A549 (cell line): ENCODE data around the gene CACNA2D2. TPM values are rescaled to one million over a fixed set of nuclear protein-coding genes. Genes with fewer than 3 reads are reported as not detected.

Experiments
- ATAC-seq, 2 experiments: fragments of 200-7000 bp in 1 of 2; fragments of >200 bp in 1 of 2; cut with Nextera tagmentation in 1 of 2; cut with Tn5 transposase in 1 of 2; 3 replicates each; pipeline versions ENCODE4 v1.8.0 to v1.9.1; 2018 to 2020; ENCODE audit warnings: mild to moderate bottlenecking in 1 of 2, moderate library complexity in 1 of 2
- CTCF ChIA-PET: fragments of 300-600 bp; sonication (Branson Sonifier 250); formaldehyde crosslinking; extraction: SDS; loops from one replicate; lab custom pipeline; 2021; ENCODE audit warnings: antibody characterized with exemption, inconsistent platforms; lab: Yijun Ruan, JAX
- POLR2A ChIA-PET: fragments of 350-600 bp; formaldehyde crosslinking; extraction: SDS; loops from one replicate; lab custom pipeline; 2021; ENCODE audit warnings: antibody characterized with exemption, inconsistent platforms; lab: Yijun Ruan, JAX
- DNase-seq, 2 experiments: peaks; one replicate each; pipeline versions ENCODE4 v3.0.0 to v3.0.0-alpha.2; 2011 to 2016; ENCODE audit warnings: low read depth in 1 of 2, low spot score in 1 of 2
- FAIRE-seq: peaks from 2 replicates; lab custom pipeline; 2011; peaks lifted over from hg19 to GRCh38; lab: Jason Lieb, UNC
- H3K27ac ChIP-seq, 2 experiments: fragments of >200 bp; sonication (Bioruptor Twin); formaldehyde crosslinking; 3 replicates each; pipeline ENCODE4 v1.5.1; 2016 to 2017
- H3K4me1 ChIP-seq: fragments of >200 bp; sonication (Bioruptor Twin); formaldehyde crosslinking; 3 replicates; pipeline ENCODE4 v1.6.1; 2016
- H3K4me2 ChIP-seq: fragments of >200 bp; sonication (Bioruptor Twin); formaldehyde crosslinking; 3 replicates; pipeline ENCODE4 v1.6.1; 2016
- H3K4me3 ChIP-seq: fragments of >200 bp; sonication (Bioruptor Twin); formaldehyde crosslinking; 3 replicates; pipeline ENCODE4 v1.5.1; 2016
- H3K9me3 ChIP-seq: fragments of >200 bp; sonication (Bioruptor Twin); formaldehyde crosslinking; 3 replicates; pipeline ENCODE4 v1.6.1; 2016
- ATOH8 ChIP-seq: fragments of 250-450 bp; sonication (Bioruptor Pico); IDR thresholded peaks from 2 replicates; pipeline ENCODE4 v1.5.0; 2020; ENCODE audit warnings: low read depth, mild to moderate bottlenecking, moderate library complexity
- BHLHE40 ChIP-seq: IDR thresholded peaks from 2 replicates; pipeline ENCODE4 v1.6.1; 2012; ENCODE audit warnings: low read depth, low read length, inconsistent platforms
- CBX2 ChIP-seq: fragments of 200-600 bp; sonication (generic); IDR thresholded peaks from 2 replicates; pipeline ENCODE4 v1.6.1; 2016; ENCODE audit warnings: low read depth, mild to moderate bottlenecking, borderline replicate concordance
- E2F6 ChIP-seq: IDR thresholded peaks from 2 replicates; pipeline ENCODE4 v1.6.1; 2012; ENCODE audit warnings: low read depth, borderline replicate concordance
- EHF ChIP-seq: fragments of 250-450 bp; sonication (Bioruptor Pico); IDR thresholded peaks from 2 replicates; pipeline ENCODE4 v1.5.0; 2020; ENCODE audit warnings: mild to moderate bottlenecking
- EP300 ChIP-seq, 2 experiments: fragments of >200 bp; sonication (Bioruptor Twin); formaldehyde crosslinking; IDR thresholded peaks; 2 replicates in 1 of 2; 3 replicates in 1 of 2; pipeline ENCODE4 v1.6.1; 2016 to 2017
- ESRRA ChIP-seq: fragments of 150-350 bp; IDR thresholded peaks from 2 replicates; pipeline ENCODE4 v1.6.1; 2014; ENCODE audit warnings: mild to moderate bottlenecking, low read length, borderline replicate concordance
- FOSB ChIP-seq: fragments of 250-450 bp; sonication (Bioruptor Pico); IDR thresholded peaks from 2 replicates; pipeline ENCODE4 v1.5.0; 2020; ENCODE audit warnings: mild to moderate bottlenecking, moderate library complexity
- FOSL2 ChIP-seq, 2 experiments: fragments of 450-650 bp in 1 of 2; fragments of >200 bp in 1 of 2; sonication (Bioruptor Twin) in 1 of 2; formaldehyde crosslinking; IDR thresholded peaks; 2 replicates each; pipeline versions ENCODE4 v1.5.0 to v1.6.1; 2016 to 2020; ENCODE audit warnings: mild to moderate bottlenecking in 1 of 2, moderate library complexity in 1 of 2
- FOXS1 ChIP-seq: fragments of 250-450 bp; sonication (Bioruptor Pico); IDR thresholded peaks from 2 replicates; pipeline ENCODE4 v1.5.0; 2020; ENCODE audit warnings: mild to moderate bottlenecking, moderate library complexity
- HDAC2 ChIP-seq: fragments of 200-600 bp; sonication (generic); IDR thresholded peaks from 2 replicates; pipeline ENCODE4 v1.6.1; 2016
- HES2 ChIP-seq: fragments of >200 bp; sonication (Bioruptor Twin); formaldehyde crosslinking; IDR thresholded peaks from 2 replicates; pipeline ENCODE4 v1.6.1; 2016
- HEYL ChIP-seq: fragments of 250-450 bp; sonication (Bioruptor Pico); IDR thresholded peaks from 2 replicates; pipeline ENCODE4 v1.8.0; 2021; ENCODE audit warnings: mild to moderate bottlenecking, moderate library complexity
- HMGXB4 ChIP-seq: fragments of 250-450 bp; sonication (Bioruptor Pico); IDR thresholded peaks from 2 replicates; pipeline ENCODE4 v1.5.0; 2021; ENCODE audit warnings: mild to moderate bottlenecking, moderate library complexity, borderline replicate concordance
- HOXA7 ChIP-seq: fragments of 250-450 bp; sonication (Bioruptor Pico); IDR thresholded peaks from 2 replicates; pipeline ENCODE4 v1.5.0; 2020; ENCODE audit warnings: mild to moderate bottlenecking, moderate library complexity
- HOXB13 ChIP-seq: fragments of 250-450 bp; sonication (Bioruptor Pico); IDR thresholded peaks from 2 replicates; pipeline ENCODE4 v1.5.0; 2020; ENCODE audit warnings: low read depth, mild to moderate bottlenecking, moderate library complexity
- MAZ ChIP-seq: fragments of 150-350 bp; IDR thresholded peaks from 2 replicates; pipeline ENCODE4 v1.6.1; 2014; ENCODE audit warnings: antibody characterized with exemption, low read depth, low read length, borderline replicate concordance
- NFE2L2 ChIP-seq: fragments of 150-350 bp; conservative IDR thresholded peaks from 2 replicates; pipeline ENCODE4 v1.6.1; 2014; ENCODE audit warnings: low read length
- NR3C1 ChIP-seq: fragments of >200 bp; sonication (Bioruptor Twin); formaldehyde crosslinking; IDR thresholded peaks from 3 replicates; pipeline ENCODE4 v1.6.1; 2017
- PHF8 ChIP-seq: fragments of 200-600 bp; sonication (generic); IDR thresholded peaks from 2 replicates; pipeline ENCODE4 v1.6.1; 2016; ENCODE audit warnings: low read depth, mild to moderate bottlenecking, antibody characterized with exemption, moderate library complexity, borderline replicate concordance
- RFX5 ChIP-seq: fragments of 450-650 bp; IDR thresholded peaks from 2 replicates; pipeline ENCODE4 v1.7.1; 2014; ENCODE audit warnings: antibody characterized with exemption, mild to moderate bottlenecking, moderate library complexity
- SMC3 ChIP-seq: fragments of >200 bp; sonication (Bioruptor Twin); formaldehyde crosslinking; IDR thresholded peaks from 3 replicates; pipeline ENCODE4 v1.6.1; 2018; ENCODE audit warnings: inconsistent platforms
- SREBF2 ChIP-seq: fragments of 450-650 bp; IDR thresholded peaks from 2 replicates; pipeline ENCODE4 v1.6.1; 2014; ENCODE audit warnings: mild to moderate bottlenecking, moderate library complexity
- TFCP2L1 ChIP-seq: fragments of 250-450 bp; sonication (Bioruptor Pico); IDR thresholded peaks from 2 replicates; pipeline ENCODE4 v1.5.0; 2021; ENCODE audit warnings: mild to moderate bottlenecking
- ZC3H11A ChIP-seq: fragments of 450-650 bp; IDR thresholded peaks from 2 replicates; pipeline ENCODE4 v1.6.1; 2014; ENCODE audit warnings: antibody characterized with exemption, mild to moderate bottlenecking
- ZFP36 ChIP-seq: fragments of 450-650 bp; IDR thresholded peaks from 2 replicates; pipeline ENCODE4 v1.6.1; 2014; ENCODE audit warnings: borderline replicate concordance; ENCODE audit not compliant: partially characterized antibody
- ZSCAN20 ChIP-seq: fragments of 250-450 bp; sonication (Bioruptor Pico); IDR thresholded peaks from 2 replicates; pipeline ENCODE4 v1.8.0; 2022; ENCODE audit warnings: mild to moderate bottlenecking, moderate library complexity
- WGBS: methylation state at CpG from one replicate; pipeline ENCODE4 v1.1.6; 2017; ENCODE audit errors: missing lambda C conversion rate; 5-methylcytosine and 5-hydroxymethylcytosine counted together
- polyA plus RNA-seq, 4 experiments: library from polyadenylated mRNA; depleted of rRNA in 3 of 4; stranded (reverse); fragments of >200 nt; fragmentation: RNase III in 1 of 4; extraction: RNeasy Plus Mini Kit Qiagen cat#74134 plus additional on column Dnase treatment in 1 of 4; gene quantifications; 2 replicates in 3 of 4; 3 replicates in 1 of 4; pipeline ENCODE4 v1.2.3, GENCODE V29; 2011 to 2017
- TF ChIP-seq, protein P1 (sequence below): fragments of 450-650 bp; IDR thresholded peaks from 2 replicates; pipeline ENCODE4 v1.6.1; 2014; ENCODE audit warnings: antibody characterized with exemption
- TF ChIP-seq, protein P2 (sequence below): IDR thresholded peaks from 2 replicates; pipeline ENCODE4 v1.6.1; 2012

Gene CACNA2D2
- polyA plus RNA-seq, 2 of the 4 experiments (the other 2 are of a cell fraction), result 0.21 to 0.75 TPM

DNA sequence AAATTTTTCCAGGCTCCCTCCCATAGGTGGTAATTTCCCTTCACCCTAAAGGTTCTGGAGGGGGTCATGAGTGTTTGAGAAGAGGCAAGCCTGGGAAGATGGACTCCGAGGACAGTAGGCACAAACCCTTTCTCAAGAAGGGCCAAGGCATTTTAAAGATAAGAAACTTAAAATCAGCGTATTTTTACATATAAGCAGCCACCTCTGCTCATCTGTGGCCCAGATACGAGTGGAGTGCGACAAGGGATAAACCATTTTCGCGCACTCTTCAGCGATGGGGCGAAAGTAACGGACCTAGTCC, 163.3 kb downstream of the CACNA2D2 start (continued):
- no peak for TF ChIP-seq ZSCAN20 (CRISPR knock-in tag)
- no peak for TF ChIP-seq FOXS1
- no peak for TF ChIP-seq EP300 (IDR thresholded peaks at IDR 0.05)
- no peak for TF ChIP-seq ATOH8 (CRISPR knock-in tag)
- TF ChIP-seq ZFP36, result no peak
- TF ChIP-seq HEYL, result no peak
- TF ChIP-seq, protein P1, sequence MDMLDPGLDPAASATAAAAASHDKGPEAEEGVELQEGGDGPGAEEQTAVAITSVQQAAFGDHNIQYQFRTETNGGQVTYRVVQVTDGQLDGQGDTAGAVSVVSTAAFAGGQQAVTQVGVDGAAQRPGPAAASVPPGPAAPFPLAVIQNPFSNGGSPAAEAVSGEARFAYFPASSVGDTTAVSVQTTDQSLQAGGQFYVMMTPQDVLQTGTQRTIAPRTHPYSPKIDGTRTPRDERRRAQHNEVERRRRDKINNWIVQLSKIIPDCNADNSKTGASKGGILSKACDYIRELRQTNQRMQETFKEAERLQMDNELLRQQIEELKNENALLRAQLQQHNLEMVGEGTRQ, result no peak
- no peak for TF ChIP-seq EHF (CRISPR knock-in tag)
- TF ChIP-seq MAZ, result no peak
- no peak for TF ChIP-seq RFX5
- no peak for TF ChIP-seq HOXA7 (CRISPR knock-in tag)
- TF ChIP-seq ESRRA, result no peak

DNA sequence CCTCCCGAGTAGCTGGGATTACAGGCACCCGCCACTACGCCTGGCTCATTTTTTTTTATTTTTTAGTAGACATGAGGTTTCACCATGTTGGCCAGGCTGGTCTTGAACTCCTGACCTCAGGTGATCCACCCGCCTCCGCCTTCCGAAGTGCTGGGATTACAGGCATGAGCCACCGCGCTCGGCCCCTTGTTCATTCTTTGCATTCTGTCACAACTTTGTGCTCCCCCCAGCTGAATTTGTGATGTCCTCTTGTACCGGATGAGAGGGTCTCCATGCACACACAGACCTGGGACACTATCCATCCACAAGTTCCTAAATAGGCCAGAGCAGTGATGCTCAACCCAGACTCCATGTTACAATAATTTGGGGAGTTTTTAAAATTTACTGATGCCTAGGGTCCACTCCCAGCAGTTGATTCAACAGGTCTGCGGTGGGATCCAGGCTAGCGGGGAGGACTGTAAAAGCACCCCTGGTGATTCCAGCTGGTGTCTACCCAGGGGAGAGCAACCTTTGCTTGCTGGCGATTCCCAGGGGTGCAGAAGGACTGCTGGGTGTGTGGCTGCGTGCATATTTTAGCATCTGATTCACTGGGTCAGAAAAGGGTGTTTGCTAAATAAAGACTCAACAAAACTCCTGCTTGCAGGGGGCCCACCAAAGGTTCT, 163.8 kb downstream of the CACNA2D2 start:
- no peaks in the 10 kb centered on the region for H3K9me3 ChIP-seq
- H3K4me2 ChIP-seq, result no peak overlapping the region
- H3K27ac ChIP-seq, result no peak overlapping the region
- 77% methylated on average over 13 of the region's 14 CpGs for WGBS
- CTCF ChIA-PET, result interaction anchor here (0.9 kb wide), 1 partner anchor 9 kb away, joined by 3 read pairs; no protein-coding TSS in a partner anchor
- ATAC-seq, result no peak
- TF ChIP-seq ESRRA (no peak), SMC3 (no peak), HOXB13 (CRISPR knock-in tag) (no peak), ZSCAN20 (CRISPR knock-in tag) (no peak), FOSB (CRISPR knock-in tag) (no peak), NFE2L2 (no peak), PHF8 (no peak), TFCP2L1 (CRISPR knock-in tag) (no peak), HDAC2 (no peak), FOSL2 (IDR thresholded peaks at IDR 0.05) (no peak), FOSL2 (CRISPR knock-in tag; IDR thresholded peaks at IDR 0.05) (no peak), EHF (CRISPR knock-in tag) (no peak), SREBF2 (no peak), MAZ (no peak)
- TF ChIP-seq, protein P2, sequence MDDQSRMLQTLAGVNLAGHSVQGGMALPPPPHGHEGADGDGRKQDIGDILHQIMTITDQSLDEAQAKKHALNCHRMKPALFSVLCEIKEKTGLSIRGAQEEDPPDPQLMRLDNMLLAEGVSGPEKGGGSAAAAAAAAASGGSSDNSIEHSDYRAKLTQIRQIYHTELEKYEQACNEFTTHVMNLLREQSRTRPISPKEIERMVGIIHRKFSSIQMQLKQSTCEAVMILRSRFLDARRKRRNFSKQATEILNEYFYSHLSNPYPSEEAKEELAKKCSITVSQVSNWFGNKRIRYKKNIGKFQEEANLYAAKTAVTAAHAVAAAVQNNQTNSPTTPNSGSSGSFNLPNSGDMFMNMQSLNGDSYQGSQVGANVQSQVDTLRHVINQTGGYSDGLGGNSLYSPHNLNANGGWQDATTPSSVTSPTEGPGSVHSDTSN, result no peak
- TF ChIP-seq, protein P1, result no peak
- H3K4me1 ChIP-seq, result peaks cover 21% of the 10 kb centered on the region
- DNase-seq, result no peak
- POLR2A ChIA-PET, result interaction anchor here (0.7 kb wide), 1 partner anchor 161 kb away, joined by 4 read pairs; no protein-coding TSS in a partner anchor
- no peak for FAIRE-seq
- no peak overlapping the region for H3K4me3 ChIP-seq

- FAIRE-seq, result no peak
- H3K27ac ChIP-seq, result no peak overlapping the region
- no peak overlapping the region for H3K4me3 ChIP-seq
- DNase-seq, result no peak
- ChIA-PET CTCF (interaction anchor here (0.7 to 3.1 kb wide), 3 partner anchors 8 to 15 kb away, joined by 3 to 15 read pairs (median 3); no protein-coding TSS in a partner anchor), POLR2A (interaction anchor here (0.7 kb wide), 1 partner anchor 162 kb away, joined by 4 read pairs; no protein-coding TSS in a partner anchor)
- H3K4me2 ChIP-seq, result no peak overlapping the region
- ATAC-seq, result no peak
- no peaks in the 10 kb centered on the region for H3K9me3 ChIP-seq
- 79% methylated on average over 5 of the region's 5 CpGs for WGBS
- H3K4me1 ChIP-seq, result peaks cover 27% of the 10 kb centered on the region
- no peak for TF ChIP-seq E2F6
- TF ChIP-seq HOXA7 (CRISPR knock-in tag), result no peak
- TF ChIP-seq HES2, result no peak
- no peak for TF ChIP-seq HEYL
- no peak for TF ChIP-seq SREBF2
- TF ChIP-seq NR3C1, result no peak
- no peak for TF ChIP-seq BHLHE40
- TF ChIP-seq PHF8, result no peak
- no peak for TF ChIP-seq HOXB13 (CRISPR knock-in tag)
- no peak for TF ChIP-seq ZC3H11A
- TF ChIP-seq HMGXB4 (CRISPR knock-in tag), result no peak
- no peak for TF ChIP-seq FOSB (CRISPR knock-in tag)
- TF ChIP-seq CBX2, result no peak
- TF ChIP-seq ESRRA, result no peak
Measured at GRCh38 chr3:50338965-50339364, 164.5 kb downstream of the CACNA2D2 start.
